Endodermal cell (in vitro differentiated cells): ENCODE results near the gene HAPLN3. TPM values are rescaled to one million over a fixed set of nuclear protein-coding genes. Genes with fewer than 3 reads are reported as not detected.

Source experiments
- DNase-seq: peaks from one replicate; pipeline ENCODE4 v3.0.0-alpha.2; 2017
- H3K27ac ChIP-seq: 2 replicates; pipeline ENCODE4 v1.5.1; 2013; ENCODE audit warnings: mild to moderate bottlenecking, low read depth, low read length, moderate library complexity
- H3K27me3 ChIP-seq: 2 replicates; pipeline ENCODE4 v1.6.1; 2013; ENCODE audit warnings: mild to moderate bottlenecking, low read length, moderate library complexity; ENCODE audit not compliant: insufficient read depth, control insufficient read depth, poor library complexity, severe bottlenecking
- H3K36me3 ChIP-seq: 2 replicates; pipeline ENCODE4 v1.7.0; 2013; ENCODE audit warnings: mild to moderate bottlenecking, low read length, moderate library complexity; ENCODE audit not compliant: control insufficient read depth, insufficient read depth
- H3K4me1 ChIP-seq: one replicate; pipeline ENCODE4 v1.7.0; 2013; ENCODE audit warnings: low read length; ENCODE audit not compliant: control insufficient read depth, insufficient read depth
- H3K4me3 ChIP-seq: 2 replicates; pipeline ENCODE4 v1.5.1; 2013; ENCODE audit warnings: mild to moderate bottlenecking, low read length, moderate library complexity
- H3K9ac ChIP-seq: 2 replicates; pipeline ENCODE4 v1.6.1; 2013; ENCODE audit warnings: mild to moderate bottlenecking, low read length, moderate library complexity; ENCODE audit not compliant: poor library complexity, severe bottlenecking; ENCODE audit errors: extremely low read depth
- H3K9me3 ChIP-seq: 2 replicates; pipeline ENCODE4 v1.6.1; 2013; ENCODE audit warnings: mild to moderate bottlenecking, low read length, moderate library complexity; ENCODE audit not compliant: control insufficient read depth
- H3K27ac Mint-ChIP-seq: 2 replicates; pipeline ENCODE4 v1.8.0; 2020; ENCODE audit warnings: mixed read lengths
- H3K27me3 Mint-ChIP-seq: 2 replicates; pipeline ENCODE4 v1.8.0; 2021; ENCODE audit warnings: mild to moderate bottlenecking, mixed read lengths; ENCODE audit not compliant: insufficient read depth
- H3K36me3 Mint-ChIP-seq: 2 replicates; pipeline ENCODE4 v1.8.0; 2020; ENCODE audit warnings: low read depth, mixed read lengths
- H3K4me1 Mint-ChIP-seq: 2 replicates; pipeline ENCODE4 v1.8.0; 2020; ENCODE audit warnings: mixed read lengths
- H3K4me3 Mint-ChIP-seq: 2 replicates; pipeline ENCODE4 v1.8.0; 2020; ENCODE audit warnings: mild to moderate bottlenecking, moderate library complexity, mixed read lengths
- H3K9me3 Mint-ChIP-seq: 2 replicates; pipeline ENCODE4 v1.8.0; 2020; ENCODE audit warnings: mild to moderate bottlenecking, mixed read lengths
- WGBS, 2 experiments: methylation state at CpG; one replicate each; pipeline versions ENCODE4 v1.1.5 to v1.1.7; 2013; ENCODE audit warnings: missing lambda C conversion rate in 2 of 2, mixed read lengths in 1 of 2; ENCODE audit not compliant: insufficient coverage in 1 of 2, insufficient read length in 1 of 2; 5-methylcytosine and 5-hydroxymethylcytosine counted together
- total RNA-seq, 2 donors: library from RNA; stranded (reverse); fragmentation: NEBNext Ultra II Directional in 1 of 2; extraction: Animal tissue kit (Norgen Biotek cat#: 25700) in 1 of 2; gene quantifications; 2 replicates in 1 of 2; 3 replicates in 1 of 2; pipeline ENCODE4 v1.2.1, GENCODE V29; 2021
- TF ChIP-seq, protein P1 (sequence below): fragments of 200-600 bp; sonication (generic); conservative IDR thresholded peaks from 2 replicates; pipeline ENCODE4 v1.5.0; 2021; ENCODE audit warnings: antibody characterized with exemption, mild to moderate bottlenecking

The HAPLN3 gene
- total RNA-seq, 2 donors from 2014 or later, result 5.8 to 15.6 TPM

DNA sequence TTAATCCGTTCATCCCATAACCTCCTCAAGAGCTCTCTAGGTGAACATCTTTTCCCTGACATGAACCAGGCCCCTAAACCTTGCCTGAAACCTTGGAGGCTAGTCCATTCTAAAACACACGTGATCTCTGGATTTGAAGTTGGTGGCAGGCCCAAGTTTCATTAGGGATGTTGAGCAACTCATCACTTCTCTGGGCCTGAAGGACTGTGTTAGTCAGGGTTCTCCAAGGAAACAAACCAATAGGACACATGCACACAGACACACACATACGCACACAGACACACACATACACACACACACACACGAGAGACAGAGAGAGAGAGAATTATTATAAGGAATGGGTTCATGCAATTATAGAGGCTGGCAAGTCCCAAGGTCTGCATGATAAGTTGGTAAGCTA, 60.2 kb downstream of the HAPLN3 start:
- no peaks in the 10 kb centered on the region for H3K4me1 Mint-ChIP-seq
- peaks cover 2% of the 10 kb centered on the region for H3K27me3 Mint-ChIP-seq
- Histone ChIP-seq H3K27me3 (no peaks in the 10 kb centered on the region), H3K4me3 (no peak overlapping the region), H3K9me3 (no peaks in the 10 kb centered on the region), H3K36me3 (no peaks in the 10 kb centered on the region), H3K27ac (no peak overlapping the region), H3K4me1 (no peaks in the 10 kb centered on the region), H3K9ac (no peak overlapping the region)
- WGBS, 2 experiments, result 84 to 100% methylated on average over 1 to 2 of the region's 4 CpGs
- DNase-seq, result no peak
- TF ChIP-seq, protein P1, sequence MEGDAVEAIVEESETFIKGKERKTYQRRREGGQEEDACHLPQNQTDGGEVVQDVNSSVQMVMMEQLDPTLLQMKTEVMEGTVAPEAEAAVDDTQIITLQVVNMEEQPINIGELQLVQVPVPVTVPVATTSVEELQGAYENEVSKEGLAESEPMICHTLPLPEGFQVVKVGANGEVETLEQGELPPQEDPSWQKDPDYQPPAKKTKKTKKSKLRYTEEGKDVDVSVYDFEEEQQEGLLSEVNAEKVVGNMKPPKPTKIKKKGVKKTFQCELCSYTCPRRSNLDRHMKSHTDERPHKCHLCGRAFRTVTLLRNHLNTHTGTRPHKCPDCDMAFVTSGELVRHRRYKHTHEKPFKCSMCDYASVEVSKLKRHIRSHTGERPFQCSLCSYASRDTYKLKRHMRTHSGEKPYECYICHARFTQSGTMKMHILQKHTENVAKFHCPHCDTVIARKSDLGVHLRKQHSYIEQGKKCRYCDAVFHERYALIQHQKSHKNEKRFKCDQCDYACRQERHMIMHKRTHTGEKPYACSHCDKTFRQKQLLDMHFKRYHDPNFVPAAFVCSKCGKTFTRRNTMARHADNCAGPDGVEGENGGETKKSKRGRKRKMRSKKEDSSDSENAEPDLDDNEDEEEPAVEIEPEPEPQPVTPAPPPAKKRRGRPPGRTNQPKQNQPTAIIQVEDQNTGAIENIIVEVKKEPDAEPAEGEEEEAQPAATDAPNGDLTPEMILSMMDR, result no peak
- H3K9me3 Mint-ChIP-seq, result no peaks in the 10 kb centered on the region
- H3K27ac Mint-ChIP-seq, result no peak overlapping the region
- no peaks in the 10 kb centered on the region for H3K36me3 Mint-ChIP-seq
- no peak overlapping the region for H3K4me3 Mint-ChIP-seq

DNA sequence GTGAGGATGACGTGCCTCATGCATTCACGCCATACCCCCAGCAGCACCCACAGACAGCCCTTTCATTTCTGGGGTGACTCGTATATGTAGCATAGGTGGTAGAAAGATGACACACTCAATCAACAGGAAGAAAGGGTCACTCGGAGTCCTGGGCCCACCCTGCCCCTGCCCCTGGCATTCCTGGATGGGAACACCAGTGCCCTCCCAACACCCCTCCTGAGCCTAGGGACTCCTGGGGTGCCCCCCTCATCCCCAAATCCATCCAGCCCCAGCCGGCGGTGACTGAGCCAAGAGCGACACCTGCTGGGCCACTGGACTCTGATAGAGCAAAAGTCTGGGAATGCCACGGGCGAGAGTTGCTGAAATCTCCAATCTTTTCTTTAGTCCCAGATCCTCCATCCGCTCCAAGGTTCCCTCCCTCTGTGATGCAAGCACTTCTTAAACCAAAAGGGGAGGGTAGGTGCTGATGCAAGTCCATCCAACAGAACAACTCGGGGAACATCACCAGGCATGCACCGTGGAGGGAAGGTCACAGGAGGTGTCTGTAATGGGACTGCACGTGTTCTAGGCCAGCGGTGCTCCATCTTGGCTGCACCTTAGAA, 61.0 kb downstream of the HAPLN3 start:
- no peaks in the 10 kb centered on the region for H3K27me3 ChIP-seq
- Mint-ChIP-seq H3K4me3 (no peak overlapping the region), H3K27me3 (peaks cover 2% of the 10 kb centered on the region), H3K36me3 (no peaks in the 10 kb centered on the region), H3K9me3 (no peaks in the 10 kb centered on the region), H3K4me1 (no peaks in the 10 kb centered on the region), H3K27ac (no peak overlapping the region)
- DNase-seq, result peak; percentile 86
- TF ChIP-seq, protein P1, result peak; percentile 85
- no peaks in the 10 kb centered on the region for H3K9me3 ChIP-seq
- no peaks in the 10 kb centered on the region for H3K4me1 ChIP-seq
- WGBS, 2 experiments, result 65 to 77% methylated on average over 7 to 14 of the region's 14 CpGs
- H3K36me3 ChIP-seq, result no peaks in the 10 kb centered on the region
- H3K27ac ChIP-seq, result no peak overlapping the region
- no peak overlapping the region for H3K4me3 ChIP-seq
- no peak overlapping the region for H3K9ac ChIP-seq

DNA sequence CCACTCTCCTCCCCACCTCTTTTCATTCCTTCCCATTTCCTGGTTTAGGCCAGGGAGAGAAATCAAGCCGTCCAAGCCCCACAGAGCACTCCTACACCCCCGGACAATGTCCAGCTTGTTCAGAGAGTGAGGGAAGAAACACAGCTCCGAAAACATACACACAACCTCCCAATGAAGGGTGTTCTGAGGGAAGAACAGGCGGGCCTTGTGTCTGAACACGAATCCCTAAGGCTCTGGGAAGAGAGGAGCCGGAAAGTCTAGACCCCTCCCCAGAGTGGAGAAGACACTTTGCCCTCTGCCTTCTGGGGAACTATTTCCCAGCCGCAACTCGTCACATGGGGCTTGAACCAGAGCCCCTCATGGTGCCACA, 61.6 kb downstream of the HAPLN3 start:
- no peaks in the 10 kb centered on the region for H3K36me3 Mint-ChIP-seq
- WGBS, 2 experiments, result 84 to 86% methylated on average over 3 to 8 of the region's 8 CpGs
- Histone ChIP-seq H3K36me3 (no peaks in the 10 kb centered on the region), H3K4me1 (no peaks in the 10 kb centered on the region), H3K27ac (no peak overlapping the region), H3K27me3 (no peaks in the 10 kb centered on the region), H3K9ac (no peak overlapping the region), H3K4me3 (no peak overlapping the region), H3K9me3 (no peaks in the 10 kb centered on the region)
- TF ChIP-seq, protein P1, result no peak
- no peak overlapping the region for H3K4me3 Mint-ChIP-seq
- DNase-seq, result no peak
- peaks cover 2% of the 10 kb centered on the region for H3K27me3 Mint-ChIP-seq
- no peaks in the 10 kb centered on the region for H3K4me1 Mint-ChIP-seq
- H3K27ac Mint-ChIP-seq, result no peak overlapping the region
- no peaks in the 10 kb centered on the region for H3K9me3 Mint-ChIP-seq
